NCI-H1930 (cell line): Measurements from ENCODE around the gene LSG1.

Experiments used
- DNase-seq, 2 experiments: peaks; one replicate each; lab custom pipeline; 2025; lab: John Stamatoyannopoulos, UW

Gene LSG1

DNA sequence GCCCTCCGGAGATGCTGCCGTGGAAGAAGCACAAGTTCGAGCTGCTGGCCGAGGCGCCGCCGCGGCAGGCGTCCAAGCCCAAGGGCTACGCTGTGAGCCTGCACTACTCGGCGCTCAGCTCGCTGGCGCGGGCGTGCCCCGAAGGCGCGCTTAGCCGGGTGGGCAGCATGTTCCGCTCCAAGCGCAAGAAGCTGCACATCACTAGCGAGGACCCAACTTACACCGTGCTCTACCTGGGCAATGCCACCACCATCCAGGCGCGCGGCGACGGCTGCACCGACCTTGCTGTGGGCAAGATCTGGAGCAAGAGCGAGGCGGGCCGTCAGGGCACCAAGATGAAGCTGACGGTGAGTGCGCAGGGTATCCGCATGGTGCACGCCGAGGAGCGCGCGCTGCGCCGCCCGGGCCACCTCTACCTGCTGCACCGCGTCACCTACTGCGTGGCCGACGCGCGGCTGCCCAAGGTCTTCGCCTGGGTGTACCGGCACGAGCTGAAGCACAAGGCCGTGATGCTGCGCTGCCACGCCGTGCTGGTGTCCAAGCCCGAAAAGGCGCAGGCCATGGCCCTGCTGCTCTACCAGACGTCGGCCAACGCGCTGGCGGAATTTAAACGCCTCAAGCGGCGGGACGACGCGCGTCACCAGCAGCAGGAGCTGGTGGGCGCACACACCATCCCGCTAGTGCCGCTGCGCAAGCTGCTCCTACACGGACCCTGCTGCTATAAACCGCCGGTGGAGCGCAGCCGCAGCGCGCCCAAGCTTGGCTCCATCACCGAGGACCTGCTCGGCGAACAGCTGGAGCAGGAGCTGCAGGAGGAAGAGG is 15.0 kb upstream of the LSG1 start:
- DNase-seq = no peak

DNA sequence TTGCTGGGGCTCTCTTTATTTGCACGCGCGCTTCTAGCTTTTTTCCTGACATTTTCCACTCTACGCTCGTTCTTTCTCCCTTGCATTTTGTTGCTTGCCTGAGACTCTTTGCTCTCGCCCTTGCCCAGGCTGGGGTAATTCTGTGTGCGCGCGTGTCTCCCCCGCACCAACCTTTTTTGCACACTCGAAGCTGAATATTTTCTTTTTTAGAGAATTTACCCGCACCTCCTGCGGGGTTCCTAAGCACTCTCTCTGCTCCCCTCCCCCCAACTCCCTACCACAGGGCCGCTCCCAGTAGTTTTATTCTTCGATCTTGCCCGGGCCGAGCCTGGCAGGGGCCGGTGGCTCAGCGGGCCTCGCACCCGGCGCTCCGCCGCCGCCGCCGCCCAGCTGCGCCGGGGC is 14.4 kb upstream of the LSG1 start:
- no peak for DNase-seq

DNA sequence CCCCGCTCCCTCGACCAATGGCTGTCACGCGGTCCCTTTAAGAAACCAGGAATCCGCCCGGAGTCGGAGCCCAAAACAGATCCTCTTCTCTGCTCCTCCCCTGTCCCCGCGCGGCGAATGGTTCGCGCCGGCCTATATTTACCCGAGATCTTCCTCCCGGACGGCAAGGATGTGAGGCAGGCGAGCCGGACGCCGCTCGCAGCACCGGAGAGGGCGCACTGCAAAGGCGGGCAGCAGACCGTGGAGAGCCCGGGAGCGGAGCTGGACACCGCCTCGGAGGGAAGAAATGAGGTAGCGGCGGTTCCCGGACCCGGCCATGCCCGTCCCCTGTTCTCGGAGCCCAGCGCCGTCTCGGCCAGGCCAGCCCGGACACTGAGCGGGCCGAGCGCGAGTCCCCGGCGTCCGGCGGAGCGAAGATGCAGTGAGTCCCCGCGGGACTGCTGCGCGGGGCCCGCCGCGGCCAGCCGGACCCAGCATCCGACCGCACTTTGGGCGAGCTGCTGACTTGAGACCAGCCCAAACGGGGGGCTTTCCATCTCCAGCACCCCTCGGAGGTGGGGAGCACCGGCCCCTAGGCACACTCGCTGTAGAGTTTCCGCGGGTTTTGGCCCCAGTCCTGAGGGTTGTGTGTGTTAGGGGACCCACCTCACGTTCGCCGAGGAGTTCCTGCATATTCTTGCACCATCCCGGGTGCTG is 13.9 kb upstream of the LSG1 start, which contains the start of gene FAM43A:
TSS of gene FAM43A (plus strand) at position 166 of the 696 bp plus-strand sequence. CDS start 944 bp downstream, outside the sequence.
- DNase-seq = peak; percentile 72 to 75

DNA sequence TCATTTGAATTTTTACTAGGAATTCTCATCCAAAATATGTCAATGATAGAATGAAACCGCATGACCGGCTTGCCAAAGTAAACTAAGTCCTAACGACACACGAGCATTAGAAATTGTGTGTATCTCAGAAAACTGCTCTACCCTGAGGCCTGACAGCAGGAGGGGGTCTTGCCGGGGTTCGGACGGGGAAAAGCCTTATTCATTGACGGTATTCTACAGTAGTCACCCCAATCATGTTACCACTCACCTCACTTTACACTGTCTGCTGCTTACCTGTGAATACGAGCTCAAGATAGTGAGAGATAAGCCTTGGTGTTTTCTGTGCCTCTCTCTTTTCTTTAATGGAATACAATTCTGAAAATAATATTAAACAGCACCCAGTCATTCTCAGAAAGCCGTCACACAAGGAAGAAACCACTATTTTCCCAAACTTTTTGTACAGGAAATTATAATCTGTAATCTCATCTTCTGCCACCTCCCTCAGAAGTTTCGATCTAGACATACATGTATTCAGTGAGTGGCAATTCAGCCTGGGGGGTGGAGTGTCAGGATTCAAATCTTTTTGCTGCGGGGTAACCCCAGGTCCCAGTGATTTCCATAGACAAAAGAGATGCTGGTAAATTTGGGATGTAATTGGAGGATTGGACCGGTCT is 13.2 kb upstream of the LSG1 start:
- DNase-seq = no peak

DNA sequence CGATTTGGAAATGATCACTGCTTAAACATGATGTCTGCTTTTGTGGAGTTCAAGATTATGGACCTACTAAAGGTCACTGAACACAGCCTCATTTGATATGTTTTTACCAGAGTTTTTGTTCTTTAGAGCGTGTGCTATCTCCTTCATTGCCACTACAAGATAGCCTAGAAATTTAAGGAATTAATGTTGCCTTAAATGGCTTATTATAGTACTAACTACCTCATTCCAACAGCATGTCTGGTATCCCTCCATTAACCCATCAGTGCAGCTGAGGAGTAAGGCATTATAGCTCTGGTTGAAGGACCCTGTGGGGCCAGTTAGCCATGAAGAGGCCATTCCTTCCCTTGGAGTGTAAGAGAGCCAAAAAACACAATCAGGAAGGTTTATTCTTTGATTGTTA is 11.4 kb upstream of the LSG1 start:
- DNase-seq = no peak

DNA sequence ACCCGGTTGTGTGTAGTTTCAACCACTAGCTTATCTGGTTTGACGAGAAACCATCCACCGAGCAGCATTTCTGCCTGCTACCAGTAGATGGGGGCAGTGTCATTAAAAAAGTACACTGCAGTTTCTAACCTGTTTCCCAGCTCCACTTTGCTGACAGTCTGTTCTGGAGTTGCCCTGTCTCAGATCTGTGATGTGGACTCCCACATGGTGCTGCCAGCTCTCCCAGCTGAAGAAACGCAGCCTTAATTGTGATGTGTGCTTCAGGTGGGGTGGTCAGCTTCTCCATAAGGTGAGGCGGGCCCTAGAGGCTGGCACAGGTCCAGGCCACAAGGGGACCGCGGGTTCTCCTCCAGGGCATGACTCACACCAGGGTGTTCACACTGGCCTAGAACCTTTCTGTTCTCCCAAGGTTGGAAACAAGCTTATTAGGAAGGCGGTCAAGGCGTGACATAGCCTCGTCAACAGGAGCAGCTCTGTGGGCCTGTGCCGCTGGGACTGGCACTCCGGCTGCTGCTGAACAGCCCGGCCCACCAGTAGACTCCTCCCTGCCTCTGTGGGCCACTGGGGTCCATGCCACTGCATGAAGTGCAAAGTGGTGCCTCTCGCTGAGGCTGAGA is 10.8 kb upstream of the LSG1 start:
- peak; percentile 58 to 59 for DNase-seq

DNA sequence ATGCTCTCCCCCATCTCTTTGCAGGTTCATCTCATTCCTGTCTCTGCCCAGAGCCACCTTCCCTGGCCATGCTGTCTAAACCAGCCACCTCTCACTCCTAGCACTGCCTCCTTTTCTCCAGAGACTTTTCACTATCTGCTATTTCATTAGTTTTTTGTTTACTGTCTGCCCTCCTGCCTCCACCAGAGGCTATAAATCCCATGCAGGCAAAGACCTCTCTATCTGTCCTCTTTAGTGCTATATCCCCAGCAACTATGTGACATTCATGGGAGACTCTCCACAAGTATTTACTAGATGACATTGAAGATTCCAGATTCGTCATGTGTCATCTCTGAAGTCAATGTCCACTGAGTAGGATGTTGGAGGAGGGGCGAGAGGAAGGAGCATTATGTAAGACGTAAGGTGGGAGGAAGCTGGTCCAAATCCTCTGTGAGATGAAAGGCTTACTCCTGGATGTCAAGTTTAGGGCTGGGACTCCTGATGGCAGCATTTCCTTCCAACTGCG is 10.2 kb upstream of the LSG1 start:
- no peak for DNase-seq

DNA sequence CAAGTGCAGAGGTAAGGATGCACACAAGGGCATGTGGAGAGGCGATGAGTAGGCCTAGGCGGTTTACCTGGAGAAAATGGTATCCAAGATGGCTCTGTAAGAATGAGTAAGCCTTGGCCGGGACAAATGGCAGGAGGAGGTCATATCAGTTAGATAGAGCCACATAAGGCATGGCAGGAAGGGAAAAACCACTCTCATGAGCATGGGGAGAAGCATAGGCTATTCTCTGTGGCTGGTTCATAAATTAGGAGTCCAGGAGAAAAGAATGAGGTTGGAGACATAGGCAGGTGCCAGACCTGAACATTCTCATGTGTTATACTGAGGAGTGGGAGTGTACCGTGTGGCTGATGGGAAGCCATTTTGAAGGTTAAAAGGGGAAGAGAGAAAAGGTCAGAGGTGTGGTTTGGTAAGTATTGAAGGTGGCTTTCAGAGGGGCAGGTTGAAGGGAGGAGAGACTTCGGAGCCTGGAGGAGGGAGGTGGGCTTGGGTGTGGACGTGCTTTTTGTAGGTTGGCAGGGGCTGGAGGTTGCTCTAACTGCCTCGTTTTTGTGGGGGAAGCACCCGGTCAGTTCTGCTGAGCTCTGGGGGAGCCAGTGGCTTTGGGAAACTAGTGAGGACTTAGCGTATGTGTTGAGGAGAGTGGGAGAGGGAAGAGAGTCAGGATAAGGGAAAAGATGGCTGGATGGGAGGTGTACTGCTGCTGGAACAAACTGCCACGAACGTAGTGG is 9.1 kb upstream of the LSG1 start:
- no peak for DNase-seq

DNA sequence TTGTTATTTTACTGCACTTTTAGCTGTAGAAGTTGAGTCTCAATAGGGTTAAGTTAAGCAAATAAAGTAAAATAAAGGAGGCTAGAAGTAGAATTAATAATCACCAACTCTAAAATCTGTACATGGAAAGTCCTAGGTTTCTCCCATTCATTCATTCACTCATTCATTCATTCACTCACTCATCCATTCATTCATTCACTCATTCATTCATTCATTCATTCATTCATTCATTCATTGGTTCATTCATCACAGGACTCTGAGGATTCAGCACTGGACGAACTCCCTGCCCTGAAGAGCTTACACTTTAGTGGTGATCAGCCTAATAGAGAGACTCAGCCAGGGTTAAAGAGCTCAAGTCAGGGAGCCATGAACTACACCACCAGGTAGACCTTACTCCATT is 4.5 kb upstream of the LSG1 start:
- DNase-seq = no peak

DNA sequence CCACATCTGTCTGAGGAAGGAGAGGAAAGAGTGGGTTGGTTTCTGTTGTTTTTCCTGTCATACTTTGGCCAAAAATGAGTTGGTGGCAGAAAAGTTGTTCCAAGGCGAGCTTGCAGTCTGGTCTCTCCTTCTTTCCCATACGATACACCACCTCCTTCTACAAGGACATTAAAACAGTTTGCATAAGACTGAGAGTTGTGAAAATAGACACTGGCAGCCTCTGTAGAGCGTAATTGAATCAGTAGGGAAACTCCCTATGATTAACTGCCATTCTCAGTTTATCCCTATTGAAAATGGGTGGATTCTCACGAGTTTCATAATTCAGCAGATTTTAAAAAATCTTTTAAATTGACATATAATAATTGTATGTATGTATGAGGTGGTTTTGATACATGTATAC is 3.7 kb upstream of the LSG1 start:
- no peak for DNase-seq

DNA sequence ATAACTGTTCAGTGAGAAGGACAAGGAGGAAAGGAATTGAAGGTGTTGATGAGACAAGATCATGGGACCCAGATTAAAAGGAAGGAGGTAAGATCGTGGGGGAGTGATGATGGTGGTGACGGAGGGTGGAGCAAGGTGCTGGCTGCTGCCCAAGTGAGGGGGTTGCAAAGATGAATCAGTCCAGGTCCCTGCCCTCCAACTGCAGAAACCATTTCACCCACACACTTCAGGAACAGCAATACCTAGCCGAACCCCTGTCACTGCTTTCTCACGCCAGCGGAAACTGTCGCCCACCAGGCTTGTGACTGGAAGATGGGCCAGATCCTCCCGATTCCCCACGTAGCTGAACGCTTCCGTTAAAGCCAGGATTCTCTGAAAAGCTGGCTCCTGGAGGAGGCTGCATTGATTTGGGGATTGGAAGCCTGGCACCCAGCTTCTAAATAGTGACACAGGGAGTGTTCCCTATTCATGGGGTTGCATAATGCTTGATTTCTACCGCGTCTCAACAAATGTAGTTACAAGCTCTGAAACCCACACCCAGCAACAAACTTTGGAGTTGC is 3.2 kb upstream of the LSG1 start:
- DNase-seq = no peak

DNA sequence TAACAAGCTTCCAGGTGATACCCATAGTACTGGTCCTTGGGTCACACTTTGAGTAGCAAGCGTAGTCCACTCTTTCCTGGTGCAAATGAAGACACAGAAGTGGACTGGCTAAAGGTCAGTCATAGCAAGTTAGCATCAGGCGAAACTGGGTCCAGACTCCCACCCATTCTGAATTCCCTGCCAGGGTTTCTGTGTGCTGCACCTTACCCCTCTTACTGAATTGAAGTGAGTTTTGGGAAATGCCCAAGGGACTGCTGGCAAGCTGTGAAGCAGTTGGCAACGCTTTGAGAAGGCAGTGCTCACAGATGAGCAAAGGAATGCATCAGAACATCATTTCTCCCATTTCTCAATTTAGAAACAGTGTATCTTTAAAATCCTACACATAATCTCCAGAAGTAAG is 1.8 kb upstream of the LSG1 start:
- DNase-seq = no peak

DNA sequence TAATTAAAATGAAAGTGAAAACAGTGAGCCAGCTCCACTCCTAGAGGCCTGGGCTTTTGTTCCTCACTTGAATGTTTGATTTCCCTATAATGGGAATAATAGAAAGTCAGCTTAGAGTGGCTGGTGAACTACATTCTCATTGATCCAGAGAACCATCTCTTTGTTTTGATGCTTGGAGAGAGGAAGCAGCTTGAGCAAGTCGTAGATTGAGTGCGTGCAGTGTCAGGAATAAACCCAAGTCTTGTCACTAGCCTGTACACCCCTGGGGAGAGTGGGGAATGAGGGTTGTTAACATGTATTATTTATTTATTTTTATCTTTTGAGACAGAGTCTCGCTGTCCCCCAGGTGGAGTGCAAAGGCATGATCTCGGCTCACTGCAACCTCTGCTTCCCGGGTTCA is 885 bp upstream of the LSG1 start:
- DNase-seq = no peak

DNA sequence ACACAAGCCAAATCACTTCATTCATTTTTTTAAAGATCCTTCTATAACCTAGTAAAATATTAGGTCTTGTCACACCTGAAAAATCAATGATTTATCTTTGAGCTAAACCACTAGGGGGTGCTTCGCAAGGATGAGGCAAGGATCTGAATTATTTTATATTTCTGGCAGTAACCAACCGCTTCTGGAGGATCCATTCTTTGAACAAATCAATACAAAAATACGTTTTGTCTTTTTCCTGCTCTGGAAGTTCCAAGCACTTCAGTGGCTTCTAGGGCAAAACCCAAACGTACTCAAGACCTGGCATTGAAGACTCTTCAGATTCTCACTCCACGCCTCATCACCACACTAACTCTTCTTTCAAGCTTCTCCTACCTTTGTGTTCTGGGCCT is 486 bp downstream of the LSG1 start:
- no peak for DNase-seq

DNA sequence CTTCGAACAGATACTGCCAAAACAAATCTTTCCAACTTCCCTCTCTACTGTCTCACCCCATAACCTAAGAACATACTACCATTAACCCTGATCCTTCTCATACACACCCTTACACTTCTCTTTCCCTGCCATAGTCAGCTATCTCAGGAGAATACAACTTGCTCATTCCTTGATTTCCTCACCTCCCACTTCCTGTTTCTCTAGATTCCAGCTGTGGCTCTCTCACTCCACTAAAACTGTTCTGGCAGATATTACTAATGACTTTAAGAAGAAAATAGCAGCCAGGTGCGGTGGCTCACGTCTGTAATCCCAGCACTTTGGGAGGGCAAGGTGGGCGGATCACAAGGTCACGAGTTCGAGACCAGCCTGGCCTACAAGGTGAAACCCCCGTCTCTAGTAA is 4.6 kb downstream of the LSG1 start:
- no peak for DNase-seq

DNA sequence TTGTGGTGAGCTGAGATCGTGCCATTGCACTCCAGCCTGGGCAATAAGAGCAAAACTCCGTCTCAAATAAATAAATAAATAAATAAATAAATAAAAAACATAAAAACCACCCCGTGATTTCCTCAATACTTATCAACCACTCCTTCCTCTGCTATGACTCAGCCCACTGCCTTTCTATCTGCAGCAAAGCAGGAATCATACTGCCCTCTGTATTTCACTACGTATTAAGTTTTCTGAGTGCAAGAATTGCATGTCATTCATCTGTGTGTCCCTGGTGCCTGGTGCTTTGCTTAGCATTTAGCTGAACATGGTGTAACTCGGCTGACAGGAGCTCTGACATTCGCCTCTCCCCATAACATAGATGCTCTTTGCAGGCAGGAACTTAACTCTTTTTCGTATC is 7.1 kb downstream of the LSG1 start:
- no peak for DNase-seq

DNA sequence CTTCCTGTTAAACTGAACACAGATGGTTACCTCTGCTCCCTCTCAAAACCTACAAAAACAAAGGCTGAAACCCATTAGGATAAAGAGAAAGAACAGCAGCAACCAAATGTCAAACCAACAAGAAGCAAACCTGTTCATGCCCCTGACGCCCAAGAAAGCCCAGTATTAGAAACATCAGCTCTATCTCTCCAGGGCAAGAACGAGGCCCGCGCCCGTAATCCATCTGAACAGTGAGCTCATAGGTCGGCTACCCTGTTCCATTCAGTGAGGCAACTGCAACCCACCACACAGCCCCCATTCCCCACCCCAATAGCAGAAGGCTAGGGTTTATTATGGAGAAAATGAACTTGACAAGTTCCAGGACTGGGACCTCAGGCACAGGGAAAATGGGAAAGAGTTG is 10.0 kb downstream of the LSG1 start:
- no peak for DNase-seq

DNA sequence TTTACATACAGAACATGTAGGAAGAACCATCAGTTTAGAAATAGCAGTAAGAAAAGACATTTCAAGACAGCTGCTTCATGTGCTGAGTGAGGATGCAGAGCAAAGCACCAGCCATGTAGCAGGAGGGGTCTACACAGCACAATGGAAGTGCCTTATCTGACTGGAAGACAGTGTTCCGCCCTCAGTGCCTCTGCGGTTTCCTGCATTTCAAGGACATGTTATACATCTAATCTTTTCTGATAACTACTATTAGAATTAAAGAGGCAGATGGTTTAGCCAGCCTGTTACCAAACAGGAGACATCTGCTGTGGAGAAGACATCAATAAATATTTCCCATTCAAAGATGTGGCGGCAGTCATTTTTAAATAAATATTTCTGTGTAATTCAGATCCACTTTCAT is 10.6 kb downstream of the LSG1 start:
- DNase-seq = no peak

DNA sequence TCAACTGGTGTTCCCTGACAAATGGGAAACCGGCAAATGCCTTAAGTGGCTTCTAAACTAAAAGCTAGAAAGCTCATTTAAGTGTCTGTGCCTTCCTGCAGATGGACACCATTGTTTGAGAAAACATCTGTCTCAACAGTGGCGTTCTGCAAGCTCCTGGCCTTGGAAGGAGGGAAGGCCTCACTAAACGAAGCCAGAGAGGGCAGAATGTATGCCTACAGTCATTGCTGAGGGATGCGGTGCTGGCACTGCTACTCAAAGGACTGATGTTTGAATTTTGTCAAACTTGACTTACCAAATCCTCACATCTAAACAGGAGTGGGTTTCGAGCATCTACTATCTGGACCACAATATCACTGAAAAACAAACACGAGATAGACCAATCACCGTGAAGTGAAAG is 12.2 kb downstream of the LSG1 start:
- DNase-seq = no peak

DNA sequence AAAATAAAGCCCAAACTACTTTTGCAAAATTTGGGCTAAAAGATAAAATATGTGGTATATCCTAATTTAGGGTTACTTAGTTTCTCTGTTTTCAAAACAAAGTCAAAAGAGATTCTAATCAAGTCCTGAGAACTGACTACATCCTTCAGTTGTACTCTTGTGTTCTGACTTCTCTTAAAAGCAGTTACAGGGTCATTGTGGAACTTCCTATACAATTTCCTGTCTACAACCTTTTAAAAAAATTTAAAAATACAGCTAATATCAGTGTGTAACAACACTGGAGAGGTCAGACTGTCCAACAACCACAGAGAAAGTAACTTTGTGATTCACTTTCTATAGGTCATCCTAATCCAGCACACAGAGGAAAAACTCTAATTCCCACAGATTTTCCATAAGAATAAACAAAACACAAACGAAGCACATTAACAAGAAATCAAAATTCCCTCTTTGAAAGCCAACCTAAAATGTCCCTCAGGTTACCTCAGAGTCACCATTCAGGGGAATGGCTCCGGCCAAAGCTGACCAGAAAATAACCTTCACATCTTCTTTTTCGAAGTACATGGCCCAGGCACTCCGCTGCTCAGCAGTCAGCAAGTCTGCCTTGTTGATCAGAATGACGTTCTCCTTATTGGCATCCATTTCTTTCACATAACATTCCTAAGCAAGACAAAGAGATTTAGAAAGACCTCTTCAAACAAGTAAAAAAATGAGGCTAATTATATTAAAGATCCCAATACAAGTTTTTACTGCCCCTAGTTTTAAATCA is 13.3 kb downstream of the LSG1 start:
- DNase-seq = no peak

DNA sequence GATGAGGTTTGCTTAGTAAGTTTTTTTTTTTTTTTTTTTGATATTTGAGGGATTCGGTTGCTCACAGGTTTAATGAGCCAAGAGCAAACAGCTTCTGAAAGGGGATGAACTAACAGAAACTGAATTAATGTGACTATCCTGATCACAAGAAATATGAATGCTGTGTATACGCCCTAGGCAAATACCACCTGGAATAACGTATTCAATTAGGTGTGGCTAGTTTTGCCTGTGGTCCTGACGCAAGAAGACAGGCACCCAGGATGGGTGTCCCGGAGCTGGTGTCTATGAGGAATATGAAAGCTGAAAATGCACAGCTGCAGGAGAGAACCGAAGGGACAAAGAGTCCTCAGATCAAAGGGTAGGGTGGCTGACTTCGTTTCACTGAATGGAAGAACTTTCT is 14.6 kb downstream of the LSG1 start:
- no peak for DNase-seq
